Retinal pigment epithelial cell (primary cell): ENCODE data around the gene UGT1A3.
"Not testable (repeated sequence)": the region's sequence is repeated elsewhere in the genome, so short reads cannot be mapped to it uniquely, and the experiment has no call there.

Experiments
- DNase-seq: peaks from one replicate; pipeline ENCODE4 v3.0.0-alpha.2; 2010; ENCODE audit warnings: low read depth
- H3K4me3 ChIP-seq: 2 replicates; pipeline ENCODE4 v1.5.1; 2011; ENCODE audit warnings: mild to moderate bottlenecking, low read length, control low read depth, moderate library complexity
- TF ChIP-seq, protein P1 (sequence below): conservative IDR thresholded peaks from 2 replicates; pipeline ENCODE4 v1.5.1; 2011; ENCODE audit warnings: low read depth, low read length, control low read depth, inconsistent platforms

UGT1A3 gene

GRCh38 chr2:233698740-233699139 is 30.1 kb upstream of the UGT1A3 start:
- TF ChIP-seq, protein P1, sequence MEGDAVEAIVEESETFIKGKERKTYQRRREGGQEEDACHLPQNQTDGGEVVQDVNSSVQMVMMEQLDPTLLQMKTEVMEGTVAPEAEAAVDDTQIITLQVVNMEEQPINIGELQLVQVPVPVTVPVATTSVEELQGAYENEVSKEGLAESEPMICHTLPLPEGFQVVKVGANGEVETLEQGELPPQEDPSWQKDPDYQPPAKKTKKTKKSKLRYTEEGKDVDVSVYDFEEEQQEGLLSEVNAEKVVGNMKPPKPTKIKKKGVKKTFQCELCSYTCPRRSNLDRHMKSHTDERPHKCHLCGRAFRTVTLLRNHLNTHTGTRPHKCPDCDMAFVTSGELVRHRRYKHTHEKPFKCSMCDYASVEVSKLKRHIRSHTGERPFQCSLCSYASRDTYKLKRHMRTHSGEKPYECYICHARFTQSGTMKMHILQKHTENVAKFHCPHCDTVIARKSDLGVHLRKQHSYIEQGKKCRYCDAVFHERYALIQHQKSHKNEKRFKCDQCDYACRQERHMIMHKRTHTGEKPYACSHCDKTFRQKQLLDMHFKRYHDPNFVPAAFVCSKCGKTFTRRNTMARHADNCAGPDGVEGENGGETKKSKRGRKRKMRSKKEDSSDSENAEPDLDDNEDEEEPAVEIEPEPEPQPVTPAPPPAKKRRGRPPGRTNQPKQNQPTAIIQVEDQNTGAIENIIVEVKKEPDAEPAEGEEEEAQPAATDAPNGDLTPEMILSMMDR = no peak
- DNase-seq = no peak
- no peak overlapping the region for H3K4me3 ChIP-seq

DNA sequence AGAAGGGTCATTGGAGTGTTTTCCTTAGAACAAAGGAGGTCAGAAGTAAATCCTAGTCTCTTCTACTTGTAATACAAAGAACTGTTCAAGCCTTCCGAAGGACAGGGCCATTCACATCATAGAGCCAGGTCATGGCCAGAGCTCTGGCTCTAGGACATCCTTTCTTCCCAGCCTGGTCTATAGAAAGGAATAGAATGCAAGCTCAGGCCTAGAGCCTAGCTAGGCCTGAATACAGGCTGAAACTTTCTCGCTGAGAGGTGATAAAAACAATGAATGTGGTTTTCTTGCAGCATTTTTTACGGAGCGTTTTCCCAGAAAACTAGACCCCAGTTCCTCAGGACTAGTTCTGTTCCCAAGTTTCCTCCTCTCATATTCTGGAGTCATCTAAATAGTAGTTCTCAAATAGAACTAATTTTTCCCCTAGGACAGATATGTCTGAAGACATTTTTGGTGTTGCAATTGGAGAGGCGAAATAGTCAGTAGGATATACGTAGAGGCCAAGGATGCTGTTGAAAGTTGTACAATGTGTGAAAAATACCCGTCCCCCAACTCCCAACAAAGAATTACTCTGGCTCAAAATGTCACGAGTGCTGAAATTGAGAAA is 29.3 kb upstream of the UGT1A3 start:
- TF ChIP-seq, protein P1 = no peak
- no peak for DNase-seq
- no peak overlapping the region for H3K4me3 ChIP-seq

DNA sequence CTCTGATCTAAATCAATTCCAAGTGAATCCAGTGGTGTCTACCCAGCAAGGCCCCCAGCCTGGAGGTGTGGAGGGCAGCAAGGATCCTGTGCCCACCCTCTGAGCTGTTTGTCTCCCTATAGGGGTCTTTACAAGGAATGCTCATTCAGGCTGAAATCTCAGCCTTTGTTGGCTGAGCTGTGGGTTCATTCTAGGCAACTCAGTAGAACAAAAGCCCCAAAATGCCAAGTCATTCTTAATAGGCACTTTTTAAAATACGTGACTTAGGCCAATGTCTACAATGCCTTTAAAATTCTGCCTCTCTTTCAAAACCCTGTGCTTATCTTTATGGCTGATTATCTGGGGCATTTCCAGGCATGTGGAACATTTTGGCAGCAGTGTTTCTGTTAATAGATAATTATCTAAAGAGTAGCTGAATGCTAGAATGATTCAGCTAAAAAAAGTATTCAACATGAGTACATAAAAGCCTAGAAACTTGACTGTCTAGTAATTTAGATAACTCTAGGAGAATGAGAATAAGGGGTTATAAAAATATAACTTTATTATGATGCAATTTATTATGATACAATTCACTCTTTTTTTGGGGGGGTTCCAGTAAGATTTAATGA is 28.7 kb upstream of the UGT1A3 start:
- peak; percentile 31 for DNase-seq
- TF ChIP-seq, protein P1 = no peak

GRCh38 chr2:233700842-233701241 is 28.0 kb upstream of the UGT1A3 start:
- H3K4me3 ChIP-seq, DNase-seq: not testable (repeated sequence)

More for the DNA sequence above, 28.7 kb upstream of the UGT1A3 start:
- H3K4me3 ChIP-seq = no peak overlapping the region

GRCh38 chr2:233702238-233702637 is 26.6 kb upstream of the UGT1A3 start:
- no peak overlapping the region for H3K4me3 ChIP-seq
- TF ChIP-seq, protein P1 = no peak
- no peak for DNase-seq

- no peak overlapping the region for H3K4me3 ChIP-seq
- TF ChIP-seq, protein P1 = no peak
- DNase-seq = no peak
These were observed 22.8 kb upstream of the UGT1A3 start for GRCh38 chr2:233705911-233706506.

- H3K4me3 ChIP-seq = no peak overlapping the region
- TF ChIP-seq, protein P1 = no peak
- DNase-seq = no peak
These were observed 22.1 kb upstream of the UGT1A3 start for GRCh38 chr2:233706720-233707119.
